Fibroblast of peridontal ligament (primary cell): Measurements from ENCODE around the gene CRELD2.

Source experiments
- DNase-seq: peaks from one replicate; pipeline ENCODE4 v3.0.0-alpha.2; 2010; ENCODE audit errors: extremely low read depth

Gene CRELD2

GRCh38 chr22:49956914-49957825 is 38.7 kb downstream of the CRELD2 start:
- DNase-seq, result no peak

GRCh38 chr22:49957826-49958365 is 39.5 kb downstream of the CRELD2 start:
- no peak for DNase-seq

GRCh38 chr22:49958366-49958921 is 40.0 kb downstream of the CRELD2 start:
- no peak for DNase-seq

GRCh38 chr22:49958931-49959781 is 40.7 kb downstream of the CRELD2 start:
- DNase-seq, result no peak

- no peak for DNase-seq
Measured at GRCh38 chr22:49959782-49960158, 41.3 kb downstream of the CRELD2 start.

- peak; percentile 92 for DNase-seq
Measured at GRCh38 chr22:49960159-49961004, 41.9 kb downstream of the CRELD2 start, which contains the start of gene PIM3. TSS of gene PIM3 (plus strand) at chr22:49960772. CDS start at chr22:49960948, 176 bp downstream.

GRCh38 chr22:49961005-49961600 is 42.7 kb downstream of the CRELD2 start:
- no peak for DNase-seq

- no peak for DNase-seq
Measured at GRCh38 chr22:49961601-49962011, 43.2 kb downstream of the CRELD2 start.

- DNase-seq, result peak; percentile 85
Measured at GRCh38 chr22:49962012-49962750, 43.7 kb downstream of the CRELD2 start.

GRCh38 chr22:49962751-49963646 is 44.6 kb downstream of the CRELD2 start:
- DNase-seq, result no peak

- DNase-seq, result no peak
Measured at GRCh38 chr22:49963647-49964026, 45.2 kb downstream of the CRELD2 start.

- DNase-seq, result no peak
Measured at GRCh38 chr22:49964136-49965090, 46.0 kb downstream of the CRELD2 start.

GRCh38 chr22:49965091-49966040 is 46.9 kb downstream of the CRELD2 start:
- no peak for DNase-seq

GRCh38 chr22:49966041-49966773 is 47.8 kb downstream of the CRELD2 start:
- DNase-seq, result no peak

GRCh38 chr22:49966774-49967705 is 48.6 kb downstream of the CRELD2 start:
- DNase-seq, result no peak
